Liver (tissue), 9 donors: ENCODE data around the gene CABLES1. TPM values are rescaled to one million over a fixed set of nuclear protein-coding genes. Genes with fewer than 3 reads are reported as not detected.

Source experiments
- DNase-seq: peaks from one replicate; pipeline ENCODE4 v3.0.0-alpha.2; 2017; ENCODE audit warnings: low spot score
- H3K27ac ChIP-seq, 2 donors: one replicate each; pipeline ENCODE4 v1.7.0; 2013; ENCODE audit warnings: inconsistent platforms in 2 of 2, low read length in 2 of 2, control low read depth in 1 of 2, low read depth in 1 of 2, mild to moderate bottlenecking in 1 of 2
- H3K27me3 ChIP-seq, 4 donors: one replicate each; pipeline versions ENCODE4 v1.6.1 to v1.7.0; 2013; ENCODE audit warnings: low read length in 3 of 4, inconsistent platforms in 1 of 4, mild to moderate bottlenecking in 1 of 4, moderate library complexity in 1 of 4; ENCODE audit not compliant: control insufficient read depth in 4 of 4, insufficient read depth in 4 of 4
- H3K36me3 ChIP-seq, 4 donors: one replicate each; pipeline versions ENCODE4 v1.6.1 to v1.7.0; 2013; ENCODE audit warnings: low read length in 3 of 4, mild to moderate bottlenecking in 3 of 4, low read depth in 1 of 4, moderate library complexity in 1 of 4; ENCODE audit not compliant: control insufficient read depth in 4 of 4, insufficient read depth in 3 of 4
- H3K4me1 ChIP-seq, 4 donors: one replicate each; pipeline versions ENCODE4 v1.6.1 to v1.7.0; 2013; ENCODE audit warnings: low read length in 3 of 4, mild to moderate bottlenecking in 3 of 4, moderate library complexity in 1 of 4; ENCODE audit not compliant: control insufficient read depth in 4 of 4, insufficient read depth in 4 of 4
- H3K4me3 ChIP-seq, 3 donors: one replicate each; pipeline versions ENCODE4 v1.6.1 to v1.7.0; 2013; ENCODE audit warnings: low read length in 3 of 3, control low read depth in 1 of 3, low read depth in 1 of 3, mild to moderate bottlenecking in 1 of 3
- H3K9ac ChIP-seq, 2 donors: one replicate each; pipeline ENCODE4 v1.7.0; 2013; ENCODE audit warnings: low read length in 2 of 2, mild to moderate bottlenecking in 2 of 2, moderate library complexity in 2 of 2, control low read depth in 1 of 2, low read depth in 1 of 2
- H3K9me3 ChIP-seq, 4 donors: one replicate each; pipeline versions ENCODE4 v1.6.1 to v1.7.0; 2013; ENCODE audit warnings: low read length in 3 of 4; ENCODE audit not compliant: control insufficient read depth in 4 of 4
- EGR1 ChIP-seq, 2 donors: IDR thresholded peaks; 2 replicates each; pipeline ENCODE4 v1.6.1; 2016 to 2018; ENCODE audit warnings: antibody characterized with exemption in 2 of 2, low read depth in 2 of 2
- FOXA1 ChIP-seq: IDR thresholded peaks from 2 replicates; pipeline ENCODE4 v1.6.1; 2016; ENCODE audit warnings: antibody characterized with exemption
- FOXA2 ChIP-seq: IDR thresholded peaks from 2 replicates; pipeline ENCODE4 v1.6.1; 2016; ENCODE audit warnings: antibody characterized with exemption
- GABPA ChIP-seq, 2 donors: IDR thresholded peaks in 1 of 2; conservative IDR thresholded peaks in 1 of 2; 2 replicates each; pipeline ENCODE4 v1.6.1; 2016; ENCODE audit warnings: antibody characterized with exemption in 2 of 2, mild to moderate bottlenecking in 1 of 2, moderate library complexity in 1 of 2
- HNF4A ChIP-seq, 2 donors: conservative IDR thresholded peaks; 2 replicates each; pipeline ENCODE4 v1.6.1; 2016; ENCODE audit warnings: antibody characterized with exemption in 2 of 2, mild to moderate bottlenecking in 2 of 2
- HNF4G ChIP-seq: IDR thresholded peaks from 2 replicates; pipeline ENCODE4 v1.6.1; 2016; ENCODE audit warnings: antibody characterized with exemption
- JUND ChIP-seq, 2 donors: IDR thresholded peaks; 2 replicates each; pipeline ENCODE4 v1.6.1; 2016; ENCODE audit warnings: antibody characterized with exemption in 2 of 2
- NR2F2 ChIP-seq: IDR thresholded peaks from 2 replicates; pipeline ENCODE4 v1.6.1; 2016; ENCODE audit warnings: antibody characterized with exemption
- RAD21 ChIP-seq, 2 donors: IDR thresholded peaks; 2 replicates each; pipeline ENCODE4 v1.6.1; 2016; ENCODE audit warnings: antibody characterized with exemption in 2 of 2, mild to moderate bottlenecking in 2 of 2
- RXRA ChIP-seq, 2 donors: IDR thresholded peaks; 2 replicates each; pipeline ENCODE4 v1.6.1; 2017 to 2018; ENCODE audit warnings: antibody characterized with exemption in 2 of 2, mild to moderate bottlenecking in 1 of 2
- SP1 ChIP-seq: IDR thresholded peaks from 2 replicates; pipeline ENCODE4 v1.6.1; 2018; ENCODE audit warnings: antibody characterized with exemption, mild to moderate bottlenecking
- TAF1 ChIP-seq: conservative IDR thresholded peaks from 2 replicates; pipeline ENCODE4 v1.6.1; 2016; ENCODE audit warnings: antibody characterized with exemption, mild to moderate bottlenecking
- YY1 ChIP-seq: IDR thresholded peaks from 2 replicates; pipeline ENCODE4 v1.6.1; 2016; ENCODE audit warnings: antibody characterized with exemption, mild to moderate bottlenecking
- WGBS: extraction: QIAGEN DNeasy Blood & Tissue Kit; methylation state at CpG from one replicate; pipeline ENCODE4 v1.1.7; 2013; 5-methylcytosine and 5-hydroxymethylcytosine counted together
- polyA plus RNA-seq, 2 donors: library from polyadenylated mRNA; stranded (reverse) in 1 of 2; unstranded in 1 of 2; fragments of 200-250 nt in 1 of 2; fragments of >200 nt in 1 of 2; fragmentation: Nextera tagmentation in 1 of 2; extraction: Ambion mirVana in 1 of 2; gene quantifications; one replicate each; pipeline versions ENCODE4 v1.2.1 to v1.2.3, GENCODE V29; 2013 to 2015
- total RNA-seq, 2 donors: library from RNA; depleted of rRNA; stranded (reverse); fragments of >200 nt; gene quantifications; one replicate each; pipeline ENCODE4 v1.2.3, GENCODE V29; 2014
- TF ChIP-seq, protein P1 (sequence below): IDR thresholded peaks from 2 replicates; pipeline ENCODE4 v1.6.1; 2016; ENCODE audit warnings: antibody characterized with exemption
- TF ChIP-seq, protein P2 (sequence below): IDR thresholded peaks from 2 replicates; pipeline ENCODE4 v1.6.1; 2016; ENCODE audit warnings: antibody characterized with exemption, mild to moderate bottlenecking
- TF ChIP-seq, protein P3 (sequence below): IDR thresholded peaks from 2 replicates; pipeline ENCODE4 v1.6.1; 2016; ENCODE audit warnings: antibody characterized with exemption
- TF ChIP-seq, protein P4 (sequence below): IDR thresholded peaks from 2 replicates; pipeline ENCODE4 v1.6.1; 2016; ENCODE audit warnings: antibody characterized with exemption
- TF ChIP-seq, protein P5 (sequence below): fragments of 150-350 bp; IDR thresholded peaks from 2 replicates; pipeline ENCODE4 v1.5.1; 2017; ENCODE audit warnings: improper control_type of control experiment, low read depth, low read length; ENCODE audit not compliant: missing input control
- donor health status: healthy.
- donor health status: healthy.
- donor health status: healthy.
- donor health status: healthy.
- donor health status: healthy.

The CABLES1 gene
- total and polyA plus RNA-seq, 4 donors: 3.3 to 8.9 (median 4.5) TPM

DNA sequence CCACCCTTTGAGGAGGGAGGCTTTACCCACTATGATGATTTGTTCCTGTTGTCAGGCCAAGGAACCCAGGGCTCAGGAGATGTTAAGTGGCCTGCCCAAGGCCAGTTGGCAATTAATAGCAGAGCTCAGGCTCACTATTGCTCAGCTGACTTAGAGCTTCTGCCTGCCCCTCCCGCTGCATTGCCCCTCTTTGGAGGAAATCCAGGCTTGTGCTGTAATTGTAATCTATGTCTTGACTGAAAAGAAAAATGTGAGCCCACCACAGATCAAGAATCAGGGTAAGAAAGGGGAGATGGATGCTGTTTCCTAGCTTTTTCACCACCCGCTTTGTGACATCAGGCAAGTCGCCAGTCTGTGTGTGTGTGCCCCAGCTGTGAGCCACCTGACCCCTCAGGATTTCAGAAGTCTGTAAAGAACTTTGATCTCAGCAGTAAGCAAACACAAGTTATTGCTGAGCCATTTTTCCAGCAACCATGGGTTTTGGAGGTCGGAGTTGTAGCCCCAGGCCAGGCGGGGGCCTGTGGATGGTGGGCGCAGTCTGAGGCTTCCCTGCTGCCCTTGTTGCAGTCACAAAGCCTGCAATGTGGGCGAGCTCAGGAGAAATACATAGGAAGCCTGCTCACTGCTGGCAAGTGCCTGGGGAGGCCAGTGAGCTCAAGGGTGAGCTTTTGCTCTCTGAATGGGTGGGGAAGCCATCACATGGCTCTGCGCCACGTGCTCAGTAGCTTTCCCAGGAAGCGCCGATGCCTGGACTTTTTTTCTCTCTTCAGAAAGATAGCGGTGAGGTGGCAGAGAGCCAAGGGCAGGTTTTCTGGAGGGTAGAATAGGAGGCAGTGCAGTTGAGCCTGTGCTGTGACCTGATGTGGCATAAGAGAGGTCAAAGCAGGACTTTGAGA is 6.1 kb downstream of the CABLES1 start:
- Histone ChIP-seq H3K27me3 (no peaks in the 10 kb centered on the region), H3K27ac (peak overlapping the region; percentile 88 to 92), H3K4me1 (peaks cover 12 to 68% (median 56%) of the 10 kb centered on the region in 4 donors), H3K9ac (peak overlapping the region in 1 of 2 donors; percentile 42), H3K4me3 (peak overlapping the region in 1 of 3 donors; percentile 17), H3K9me3 (no peaks in the 10 kb centered on the region), H3K36me3 (no peaks in the 10 kb centered on the region)
- TF ChIP-seq TAF1: no peak
- no peak for TF ChIP-seq EGR1 (IDR thresholded peaks at IDR 0.05; ENCODE audit: low read depth in 2 of 2)
- peak; percentile 68 for TF ChIP-seq YY1
- TF ChIP-seq RXRA (IDR thresholded peaks at IDR 0.05): peak; percentile 78 to 82
- TF ChIP-seq, protein P1, sequence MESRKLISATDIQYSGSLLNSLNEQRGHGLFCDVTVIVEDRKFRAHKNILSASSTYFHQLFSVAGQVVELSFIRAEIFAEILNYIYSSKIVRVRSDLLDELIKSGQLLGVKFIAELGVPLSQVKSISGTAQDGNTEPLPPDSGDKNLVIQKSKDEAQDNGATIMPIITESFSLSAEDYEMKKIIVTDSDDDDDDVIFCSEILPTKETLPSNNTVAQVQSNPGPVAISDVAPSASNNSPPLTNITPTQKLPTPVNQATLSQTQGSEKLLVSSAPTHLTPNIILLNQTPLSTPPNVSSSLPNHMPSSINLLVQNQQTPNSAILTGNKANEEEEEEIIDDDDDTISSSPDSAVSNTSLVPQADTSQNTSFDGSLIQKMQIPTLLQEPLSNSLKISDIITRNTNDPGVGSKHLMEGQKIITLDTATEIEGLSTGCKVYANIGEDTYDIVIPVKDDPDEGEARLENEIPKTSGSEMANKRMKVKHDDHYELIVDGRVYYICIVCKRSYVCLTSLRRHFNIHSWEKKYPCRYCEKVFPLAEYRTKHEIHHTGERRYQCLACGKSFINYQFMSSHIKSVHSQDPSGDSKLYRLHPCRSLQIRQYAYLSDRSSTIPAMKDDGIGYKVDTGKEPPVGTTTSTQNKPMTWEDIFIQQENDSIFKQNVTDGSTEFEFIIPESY: peak; percentile 3
- TF ChIP-seq JUND (IDR thresholded peaks at IDR 0.05): peak in 1 of 2 donors; percentile 50
- peak; percentile 100 for TF ChIP-seq SP1
- TF ChIP-seq, protein P2, sequence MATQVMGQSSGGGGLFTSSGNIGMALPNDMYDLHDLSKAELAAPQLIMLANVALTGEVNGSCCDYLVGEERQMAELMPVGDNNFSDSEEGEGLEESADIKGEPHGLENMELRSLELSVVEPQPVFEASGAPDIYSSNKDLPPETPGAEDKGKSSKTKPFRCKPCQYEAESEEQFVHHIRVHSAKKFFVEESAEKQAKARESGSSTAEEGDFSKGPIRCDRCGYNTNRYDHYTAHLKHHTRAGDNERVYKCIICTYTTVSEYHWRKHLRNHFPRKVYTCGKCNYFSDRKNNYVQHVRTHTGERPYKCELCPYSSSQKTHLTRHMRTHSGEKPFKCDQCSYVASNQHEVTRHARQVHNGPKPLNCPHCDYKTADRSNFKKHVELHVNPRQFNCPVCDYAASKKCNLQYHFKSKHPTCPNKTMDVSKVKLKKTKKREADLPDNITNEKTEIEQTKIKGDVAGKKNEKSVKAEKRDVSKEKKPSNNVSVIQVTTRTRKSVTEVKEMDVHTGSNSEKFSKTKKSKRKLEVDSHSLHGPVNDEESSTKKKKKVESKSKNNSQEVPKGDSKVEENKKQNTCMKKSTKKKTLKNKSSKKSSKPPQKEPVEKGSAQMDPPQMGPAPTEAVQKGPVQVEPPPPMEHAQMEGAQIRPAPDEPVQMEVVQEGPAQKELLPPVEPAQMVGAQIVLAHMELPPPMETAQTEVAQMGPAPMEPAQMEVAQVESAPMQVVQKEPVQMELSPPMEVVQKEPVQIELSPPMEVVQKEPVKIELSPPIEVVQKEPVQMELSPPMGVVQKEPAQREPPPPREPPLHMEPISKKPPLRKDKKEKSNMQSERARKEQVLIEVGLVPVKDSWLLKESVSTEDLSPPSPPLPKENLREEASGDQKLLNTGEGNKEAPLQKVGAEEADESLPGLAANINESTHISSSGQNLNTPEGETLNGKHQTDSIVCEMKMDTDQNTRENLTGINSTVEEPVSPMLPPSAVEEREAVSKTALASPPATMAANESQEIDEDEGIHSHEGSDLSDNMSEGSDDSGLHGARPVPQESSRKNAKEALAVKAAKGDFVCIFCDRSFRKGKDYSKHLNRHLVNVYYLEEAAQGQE: peak; percentile 67
- no peak for TF ChIP-seq FOXA1
- no peak for TF ChIP-seq GABPA (IDR thresholded peaks at IDR 0.05 in 1 of 2, conservative IDR thresholded peaks at IDR 0.05 in 1 of 2)
- TF ChIP-seq, protein P3, sequence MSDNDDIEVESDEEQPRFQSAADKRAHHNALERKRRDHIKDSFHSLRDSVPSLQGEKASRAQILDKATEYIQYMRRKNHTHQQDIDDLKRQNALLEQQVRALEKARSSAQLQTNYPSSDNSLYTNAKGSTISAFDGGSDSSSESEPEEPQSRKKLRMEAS: peak; percentile 87
- peak; percentile 23 to 25 for TF ChIP-seq RAD21 (IDR thresholded peaks at IDR 0.05)
- peak; percentile 74 for TF ChIP-seq HNF4G
- TF ChIP-seq, protein P4, sequence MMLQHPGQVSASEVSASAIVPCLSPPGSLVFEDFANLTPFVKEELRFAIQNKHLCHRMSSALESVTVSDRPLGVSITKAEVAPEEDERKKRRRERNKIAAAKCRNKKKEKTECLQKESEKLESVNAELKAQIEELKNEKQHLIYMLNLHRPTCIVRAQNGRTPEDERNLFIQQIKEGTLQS: peak; percentile 69
- no peak for TF ChIP-seq FOXA2
- no peak for TF ChIP-seq NR2F2
- peak; percentile 79 to 89 for TF ChIP-seq HNF4A (conservative IDR thresholded peaks at IDR 0.05)
- TF ChIP-seq, protein P5, sequence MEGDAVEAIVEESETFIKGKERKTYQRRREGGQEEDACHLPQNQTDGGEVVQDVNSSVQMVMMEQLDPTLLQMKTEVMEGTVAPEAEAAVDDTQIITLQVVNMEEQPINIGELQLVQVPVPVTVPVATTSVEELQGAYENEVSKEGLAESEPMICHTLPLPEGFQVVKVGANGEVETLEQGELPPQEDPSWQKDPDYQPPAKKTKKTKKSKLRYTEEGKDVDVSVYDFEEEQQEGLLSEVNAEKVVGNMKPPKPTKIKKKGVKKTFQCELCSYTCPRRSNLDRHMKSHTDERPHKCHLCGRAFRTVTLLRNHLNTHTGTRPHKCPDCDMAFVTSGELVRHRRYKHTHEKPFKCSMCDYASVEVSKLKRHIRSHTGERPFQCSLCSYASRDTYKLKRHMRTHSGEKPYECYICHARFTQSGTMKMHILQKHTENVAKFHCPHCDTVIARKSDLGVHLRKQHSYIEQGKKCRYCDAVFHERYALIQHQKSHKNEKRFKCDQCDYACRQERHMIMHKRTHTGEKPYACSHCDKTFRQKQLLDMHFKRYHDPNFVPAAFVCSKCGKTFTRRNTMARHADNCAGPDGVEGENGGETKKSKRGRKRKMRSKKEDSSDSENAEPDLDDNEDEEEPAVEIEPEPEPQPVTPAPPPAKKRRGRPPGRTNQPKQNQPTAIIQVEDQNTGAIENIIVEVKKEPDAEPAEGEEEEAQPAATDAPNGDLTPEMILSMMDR: no peak
- peak; percentile 61 for DNase-seq
- WGBS: 20% methylated on average over 12 of the region's 12 CpGs
